ENCODE measurements around the gene ABCB6. TPM values are rescaled to one million over a fixed set of nuclear protein-coding genes. Genes with fewer than 3 reads are reported as not detected.

The ABCB6 gene
- total RNA-seq, 1 donor, result 1.3 TPM

- Histone ChIP-seq H3K4me1 (ENCODE audit: insufficient read depth, low read length) (no peaks in the 10 kb centered on the region), H3K9me3 (ENCODE audit: low read depth, low read length) (no peaks in the 10 kb centered on the region), H3K4me3 (ENCODE audit: low read length) (no peak overlapping the region), H3K27me3 (ENCODE audit: insufficient read depth, low read length) (no peaks in the 10 kb centered on the region)
Observed at GRCh38 chr2:219197388-219197787, 21.4 kb downstream of the ABCB6 start.

GRCh38 chr2:219186754-219187456 is 31.9 kb downstream of the ABCB6 start:
- Histone ChIP-seq H3K9me3 (ENCODE audit: low read depth, low read length) (no peaks in the 10 kb centered on the region), H3K4me1 (ENCODE audit: insufficient read depth, low read length) (peaks cover 12% of the 10 kb centered on the region), H3K27me3 (ENCODE audit: insufficient read depth, low read length) (no peaks in the 10 kb centered on the region), H3K4me3 (ENCODE audit: low read length) (no peak overlapping the region)

- no peaks in the 10 kb centered on the region for H3K9me3 ChIP-seq (ENCODE audit: low read depth, low read length)
- H3K27me3 ChIP-seq (ENCODE audit: insufficient read depth, low read length), result no peaks in the 10 kb centered on the region
- peaks cover 39% of the 10 kb centered on the region for H3K4me1 ChIP-seq (ENCODE audit: insufficient read depth, low read length)
- H3K4me3 ChIP-seq (ENCODE audit: low read length), result no peak overlapping the region
Observed at GRCh38 chr2:219184121-219184520, 34.6 kb downstream of the ABCB6 start.

- no peaks in the 10 kb centered on the region for H3K9me3 ChIP-seq (ENCODE audit: low read depth, low read length)
- no peaks in the 10 kb centered on the region for H3K27me3 ChIP-seq (ENCODE audit: insufficient read depth, low read length)
- H3K4me1 ChIP-seq (ENCODE audit: insufficient read depth, low read length), result peaks cover 45% of the 10 kb centered on the region
Observed at GRCh38 chr2:219183151-219183772, 35.5 kb downstream of the ABCB6 start.

GRCh38 chr2:219182331-219183150 is 36.2 kb downstream of the ABCB6 start:
- Histone ChIP-seq H3K4me1 (ENCODE audit: insufficient read depth, low read length) (peaks cover 48% of the 10 kb centered on the region), H3K9me3 (ENCODE audit: low read depth, low read length) (no peaks in the 10 kb centered on the region), H3K4me3 (ENCODE audit: low read length) (no peak overlapping the region), H3K27me3 (ENCODE audit: insufficient read depth, low read length) (no peaks in the 10 kb centered on the region)

More at GRCh38 chr2:219183151-219183772, 35.5 kb downstream of the ABCB6 start:
- H3K4me3 ChIP-seq (ENCODE audit: low read length), result no peak overlapping the region

GRCh38 chr2:219181531-219181930 is 37.2 kb downstream of the ABCB6 start:
- no peaks in the 10 kb centered on the region for H3K9me3 ChIP-seq (ENCODE audit: low read depth, low read length)
- H3K4me1 ChIP-seq (ENCODE audit: insufficient read depth, low read length), result peaks cover 52% of the 10 kb centered on the region
- H3K4me3 ChIP-seq (ENCODE audit: low read length), result no peak overlapping the region
- no peaks in the 10 kb centered on the region for H3K27me3 ChIP-seq (ENCODE audit: insufficient read depth, low read length)

- H3K4me3 ChIP-seq (ENCODE audit: low read length), result no peak overlapping the region
- H3K4me1 ChIP-seq (ENCODE audit: insufficient read depth, low read length), result peaks cover 56% of the 10 kb centered on the region
- H3K27me3 ChIP-seq (ENCODE audit: insufficient read depth, low read length), result no peaks in the 10 kb centered on the region
- no peaks in the 10 kb centered on the region for H3K9me3 ChIP-seq (ENCODE audit: low read depth, low read length)
Observed at GRCh38 chr2:219180961-219181360, 37.8 kb downstream of the ABCB6 start.

GRCh38 chr2:219179601-219180465 is 38.9 kb downstream of the ABCB6 start:
- Histone ChIP-seq H3K4me1 (ENCODE audit: insufficient read depth, low read length) (peaks cover 67% of the 10 kb centered on the region), H3K27me3 (ENCODE audit: insufficient read depth, low read length) (no peaks in the 10 kb centered on the region), H3K9me3 (ENCODE audit: low read depth, low read length) (no peaks in the 10 kb centered on the region), H3K4me3 (ENCODE audit: low read length) (no peak overlapping the region)

GRCh38 chr2:219178377-219179175 is 40.2 kb downstream of the ABCB6 start:
- Histone ChIP-seq H3K27me3 (ENCODE audit: insufficient read depth, low read length) (no peaks in the 10 kb centered on the region), H3K9me3 (ENCODE audit: low read depth, low read length) (no peaks in the 10 kb centered on the region), H3K4me1 (ENCODE audit: insufficient read depth, low read length) (peaks cover 77% of the 10 kb centered on the region), H3K4me3 (ENCODE audit: low read length) (peak overlapping the region; percentile 74)

GRCh38 chr2:219177552-219178376 is 41.0 kb downstream of the ABCB6 start, which contains the start of gene RETREG2:
TSS of gene RETREG2 (plus strand) at chr2:219178275. CDS start at chr2:219178353, 78 bp downstream.
- H3K9me3 ChIP-seq (ENCODE audit: low read depth, low read length), result no peaks in the 10 kb centered on the region
- H3K4me3 ChIP-seq (ENCODE audit: low read length), result peak within 1 kb of the TSS; percentile 74
- H3K4me1 ChIP-seq (ENCODE audit: insufficient read depth, low read length), result peaks cover 73% of the 10 kb centered on the region
- H3K27me3 ChIP-seq (ENCODE audit: insufficient read depth, low read length), result no peaks in the 10 kb centered on the region

GRCh38 chr2:219176818-219177551 is 41.8 kb downstream of the ABCB6 start, which contains the start of gene CNPPD1:
TSS of gene CNPPD1 (minus strand) at chr2:219176925. CDS start at chr2:219176828, 97 bp downstream.
- peak within 1 kb of the TSS; percentile 74 for H3K4me3 ChIP-seq (ENCODE audit: low read length)
- H3K27me3 ChIP-seq (ENCODE audit: insufficient read depth, low read length), result no peaks in the 10 kb centered on the region
- H3K9me3 ChIP-seq (ENCODE audit: low read depth, low read length), result no peaks in the 10 kb centered on the region
- H3K4me1 ChIP-seq (ENCODE audit: insufficient read depth, low read length), result peaks cover 66% of the 10 kb centered on the region

- peaks cover 57% of the 10 kb centered on the region for H3K4me1 ChIP-seq (ENCODE audit: insufficient read depth, low read length)
- H3K4me3 ChIP-seq (ENCODE audit: low read length), result peak overlapping the region; percentile 74
- H3K9me3 ChIP-seq (ENCODE audit: low read depth, low read length), result no peaks in the 10 kb centered on the region
- H3K27me3 ChIP-seq (ENCODE audit: insufficient read depth, low read length), result no peaks in the 10 kb centered on the region
Observed at GRCh38 chr2:219175928-219176817, 42.6 kb downstream of the ABCB6 start.
